ENCODE results near the gene FANCD2. TPM values are rescaled to one million over a fixed set of nuclear protein-coding genes. Genes with fewer than 3 reads are reported as not detected.

The FANCD2 gene
- total and polyA plus RNA-seq, 2 donors (not counting 1 experiment from before 2014, with no cell fraction given), result 7.1 to 9.7 TPM

GRCh38 chr3:10150987-10151386 is 124.8 kb downstream of the FANCD2 start:
- no peak overlapping the region for H3K27ac ChIP-seq (ENCODE audit: insufficient read depth, low read length)
- H3K4me3 ChIP-seq (replicated peaks in 1 of 4; ENCODE audit: control extremely low read depth in 1 of 4, insufficient read depth in 1 of 4, low read depth in 3 of 4, low read length in 4 of 4), result no peak overlapping the region
- H3K27me3 ChIP-seq (ENCODE audit: control insufficient read depth, insufficient read depth, low read length), result no peaks in the 10 kb centered on the region
- H3K4me2 ChIP-seq (ENCODE audit: extremely low read depth, insufficient read depth, low read length), result no peak overlapping the region
- H2AFZ ChIP-seq (ENCODE audit: low read length), result no peak overlapping the region
- no peaks in the 10 kb centered on the region for H4K20me1 ChIP-seq (ENCODE audit: control insufficient read depth, extremely low read depth, insufficient read depth, low read length)
- TF ChIP-seq EZH2 (IDR thresholded peaks at IDR 0.05; ENCODE audit: low read length, missing control alignments), result no peak
- TF ChIP-seq CTCF (conservative IDR thresholded peaks at IDR 0.05 in 1 of 2, IDR thresholded peaks at IDR 0.05 in 1 of 2; ENCODE audit: low read depth in 1 of 2, low read length in 2 of 2), result no peak
- peaks cover 2% of the 10 kb centered on the region for H3K36me3 ChIP-seq (ENCODE audit: control insufficient read depth, insufficient read depth, low read length)
- DNase-seq (ENCODE audit: low read depth in 2 of 2), result no peak
- H3K79me2 ChIP-seq (ENCODE audit: control insufficient read depth, insufficient read depth, low read length), result peaks cover 6% of the 10 kb centered on the region
- no peaks in the 10 kb centered on the region for H3K4me1 ChIP-seq (ENCODE audit: control insufficient read depth, extremely low read depth, insufficient read depth, low read length)
- no peaks in the 10 kb centered on the region for H3K9me3 ChIP-seq (ENCODE audit: control insufficient read depth, insufficient read depth, low read depth, low read length)
- H3K9ac ChIP-seq (ENCODE audit: insufficient read depth, low read length), result no peak overlapping the region

Other genes with a start within 250 kb of the FANCD2 start
- 69.3 and 87.9 TPM in 2 replicates for gene TADA3, start 234.0 kb upstream of the FANCD2 start, total RNA-seq
- 51.2 and 64.5 TPM in 2 replicates for gene TADA3, start 234.0 kb upstream of the FANCD2 start, polyA plus RNA-seq
- gene ARPC4, start 233.4 kb upstream of the FANCD2 start, total RNA-seq, result 167 and 174 TPM in 2 replicates
- gene ARPC4, start 233.4 kb upstream of the FANCD2 start, polyA plus RNA-seq, result 307 and 350 TPM in 2 replicates
- 10.0 and 14.9 TPM in 2 replicates for gene TTLL3, start 216.2 kb upstream of the FANCD2 start, total RNA-seq
- gene TTLL3, start 216.2 kb upstream of the FANCD2 start, polyA plus RNA-seq, result 11.3 and 16.1 TPM in 2 replicates
- gene RPUSD3, start 182.4 kb upstream of the FANCD2 start, total RNA-seq, result 16.2 and 22.1 TPM in 2 replicates
- gene RPUSD3, start 182.4 kb upstream of the FANCD2 start, polyA plus RNA-seq, result 17.3 and 29.9 TPM in 2 replicates
- gene CIDEC, start 146.2 kb upstream of the FANCD2 start, total RNA-seq, result 0.17 TPM in 1 of 2 replicates, not detected in the other
- 0.08 TPM in 1 of 2 replicates, not detected in the other for gene CIDEC, start 146.2 kb upstream of the FANCD2 start, polyA plus RNA-seq
- 30.6 and 33.9 TPM in 2 replicates for gene JAGN1, start 135.8 kb upstream of the FANCD2 start, total RNA-seq
- 36.6 and 44.9 TPM in 2 replicates for gene JAGN1, start 135.8 kb upstream of the FANCD2 start, polyA plus RNA-seq
- 0.26 and 0.99 TPM in 2 replicates for gene IL17RE, start 123.6 kb upstream of the FANCD2 start, total RNA-seq
- gene IL17RE, start 123.6 kb upstream of the FANCD2 start, polyA plus RNA-seq, result 1.9 and 2.6 TPM in 2 replicates
- 17.5 and 21.3 TPM in 2 replicates for gene IL17RC, start 109.3 kb upstream of the FANCD2 start, total RNA-seq
- 14.5 and 17.1 TPM in 2 replicates for gene IL17RC, start 109.3 kb upstream of the FANCD2 start, polyA plus RNA-seq
- 15.7 and 50.2 TPM in 2 replicates for gene CRELD1, start 92.6 kb upstream of the FANCD2 start, total RNA-seq
- gene CRELD1, start 92.6 kb upstream of the FANCD2 start, polyA plus RNA-seq, result 23.8 and 24.2 TPM in 2 replicates
- 1.5 and 3.8 TPM in 2 replicates for gene PRRT3, start 74.0 kb upstream of the FANCD2 start, total RNA-seq
- gene PRRT3, start 74.0 kb upstream of the FANCD2 start, polyA plus RNA-seq, result 3.1 and 4.5 TPM in 2 replicates
- 63.6 and 63.9 TPM in 2 replicates for gene EMC3, start 39.6 kb upstream of the FANCD2 start, total RNA-seq
- 139 and 149 TPM in 2 replicates for gene EMC3, start 39.6 kb upstream of the FANCD2 start, polyA plus RNA-seq
- gene FANCD2OS, start 81.8 kb downstream of the FANCD2 start, total RNA-seq, result not detected in 2 replicates
- gene FANCD2OS, start 81.8 kb downstream of the FANCD2 start, polyA plus RNA-seq, result not detected in 2 replicates
- 112 and 114 TPM in 2 replicates for gene BRK1, start 89.2 kb downstream of the FANCD2 start, total RNA-seq
- gene BRK1, start 89.2 kb downstream of the FANCD2 start, polyA plus RNA-seq, result 303 and 326 TPM in 2 replicates
- 36.7 and 39.3 TPM in 2 replicates for gene VHL, start 115.3 kb downstream of the FANCD2 start, total RNA-seq
- 13.3 and 13.8 TPM in 2 replicates for gene VHL, start 115.3 kb downstream of the FANCD2 start, polyA plus RNA-seq
- gene IRAK2, start 138.5 kb downstream of the FANCD2 start, total RNA-seq, result 4.4 and 6.6 TPM in 2 replicates
- 1.5 and 3.6 TPM in 2 replicates for gene IRAK2, start 138.5 kb downstream of the FANCD2 start, polyA plus RNA-seq
- gene TATDN2, start 222.0 kb downstream of the FANCD2 start, total RNA-seq, result 9.0 and 12.4 TPM in 2 replicates
- gene TATDN2, start 222.0 kb downstream of the FANCD2 start, polyA plus RNA-seq, result 16.5 and 20.9 TPM in 2 replicates